ENCODE measurements around the gene CHRNB1.
A peak's percentile ranks its signal among the peaks of the same experiment; 100 is the strongest.

Gene CHRNB1

DNA sequence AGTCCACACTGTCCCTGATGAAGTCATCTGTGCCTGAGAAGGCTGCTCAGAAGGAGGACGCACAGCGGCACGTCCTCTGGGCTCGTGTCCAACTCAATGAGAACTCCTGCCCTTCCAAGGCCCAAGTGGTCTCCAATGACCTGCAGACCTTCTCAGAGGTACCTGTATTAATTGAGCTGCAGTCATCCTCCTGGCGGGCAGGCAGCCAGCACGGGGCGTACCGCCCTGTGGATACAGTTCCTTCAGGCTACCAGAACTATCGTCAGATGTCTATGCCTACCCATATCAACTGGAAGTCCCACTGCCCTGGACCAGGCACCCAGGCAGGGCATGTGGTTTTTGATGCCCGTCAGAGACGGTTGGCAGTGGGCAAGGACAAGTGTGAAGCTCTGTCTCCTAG, 12.6 kb upstream of the CHRNB1 start:
- Histone ChIP-seq H3K79me1 (ENCODE audit: low read depth, low read length) (no peaks in the 10 kb centered on the region), H3K9ac (ENCODE audit: low read depth, low read length, poor library complexity) (no peak overlapping the region), H2BK12ac (ENCODE audit: low read length) (no peak overlapping the region), H3K27me3 (ENCODE audit: control insufficient read depth in 3 of 3, insufficient read depth in 3 of 3, low read depth in 1 of 3, low read length in 3 of 3) (peaks cover 9 to 19% (median 16%) of the 10 kb centered on the region in 3 experiments), H3K4ac (ENCODE audit: low read length) (no peak overlapping the region), H3K4me3 (ENCODE audit: low read length in 2 of 2) (peak overlapping the region in 1 of 2 donors; percentile 3), H3K4me1 (ENCODE audit: control insufficient read depth in 2 of 2, insufficient read depth in 1 of 2, low read depth in 1 of 2, low read length in 2 of 2) (peaks cover 5 to 11% of the 10 kb centered on the region in 2 donors), H3K9me3 (replicated peaks in 1 of 2; ENCODE audit: control insufficient read depth in 2 of 2, insufficient read depth in 1 of 2, low read depth in 1 of 2, low read length in 2 of 2) (peaks cover 0 to 4% of the 10 kb centered on the region in 2 donors), H2BK120ac (ENCODE audit: low read depth, low read length) (no peak overlapping the region), H2BK5ac (ENCODE audit: low read length) (no peak overlapping the region), H3K36me3 (replicated peaks in 1 of 2; ENCODE audit: control insufficient read depth in 2 of 2, insufficient read depth in 2 of 2, low read length in 2 of 2) (no peaks in the 10 kb centered on the region), H2AFZ (ENCODE audit: low read length) (no peak overlapping the region), H2BK15ac (ENCODE audit: low read length) (peak overlapping the region; percentile 62), H3K18ac (ENCODE audit: low read length) (no peak overlapping the region), H4K91ac (ENCODE audit: low read depth, low read length, poor library complexity) (no peak overlapping the region), H3K14ac (ENCODE audit: low read length) (no peak overlapping the region), H4K8ac (ENCODE audit: low read depth, low read length) (no peak overlapping the region), H3K23ac (ENCODE audit: low read depth, low read length, poor library complexity) (no peak overlapping the region), H2AK5ac (ENCODE audit: low read depth, low read length) (no peak overlapping the region), H3K4me2 (ENCODE audit: insufficient read depth, low read length, poor library complexity, severe bottlenecking) (no peak overlapping the region), H3K27ac (replicated peaks; ENCODE audit: low read length) (no peak overlapping the region)
- no CpG with 5 or more reads among the region's 11 CpGs for WGBS, 2 donors (ENCODE audit: extremely low coverage in 2 of 2, insufficient read length in 2 of 2, insufficient replicate concordance in 1 of 2)
- no peak for DNase-seq (ENCODE audit: low spot score)

GRCh38 chr17:7435676-7436555, 8.9 kb upstream of the CHRNB1 start:
- Histone ChIP-seq H2BK12ac (ENCODE audit: low read length) (no peak overlapping the region), H3K79me1 (ENCODE audit: low read depth, low read length) (no peaks in the 10 kb centered on the region), H3K9ac (ENCODE audit: low read depth, low read length, poor library complexity) (no peak overlapping the region), H3K4me2 (ENCODE audit: insufficient read depth, low read length, poor library complexity, severe bottlenecking) (peak overlapping the region; percentile 95), H3K9me3 (replicated peaks in 1 of 2; ENCODE audit: control insufficient read depth in 2 of 2, insufficient read depth in 1 of 2, low read depth in 1 of 2, low read length in 2 of 2) (peaks cover 0 to 4% of the 10 kb centered on the region in 2 donors), H2BK5ac (ENCODE audit: low read length) (no peak overlapping the region), H3K4me1 (ENCODE audit: control insufficient read depth in 2 of 2, insufficient read depth in 1 of 2, low read depth in 1 of 2, low read length in 2 of 2) (peaks cover 23 to 24% of the 10 kb centered on the region in 2 donors), H3K23ac (ENCODE audit: low read depth, low read length, poor library complexity) (no peak overlapping the region), H3K4ac (ENCODE audit: low read length) (no peak overlapping the region), H2BK15ac (ENCODE audit: low read length) (peak overlapping the region; percentile 5), H4K8ac (ENCODE audit: low read depth, low read length) (no peak overlapping the region), H3K18ac (ENCODE audit: low read length) (peak overlapping the region; percentile 38), H3K27ac (replicated peaks; ENCODE audit: low read length) (no peak overlapping the region), H3K36me3 (replicated peaks in 1 of 2; ENCODE audit: control insufficient read depth in 2 of 2, insufficient read depth in 2 of 2, low read length in 2 of 2) (no peaks in the 10 kb centered on the region), H2BK120ac (ENCODE audit: low read depth, low read length) (no peak overlapping the region), H4K91ac (ENCODE audit: low read depth, low read length, poor library complexity) (no peak overlapping the region), H2AK5ac (ENCODE audit: low read depth, low read length) (peak overlapping the region; percentile 14), H3K4me3 (ENCODE audit: low read length in 2 of 2) (peak overlapping the region; percentile 45 to 59), H2AFZ (ENCODE audit: low read length) (peak overlapping the region; percentile 96), H3K27me3 (ENCODE audit: control insufficient read depth in 3 of 3, insufficient read depth in 3 of 3, low read depth in 1 of 3, low read length in 3 of 3) (peaks cover 29 to 45% (median 38%) of the 10 kb centered on the region in 3 experiments), H3K14ac (ENCODE audit: low read length) (peak overlapping the region; percentile 3)
- no CpG with 5 or more reads among the region's 49 CpGs for WGBS, 2 donors (ENCODE audit: extremely low coverage in 2 of 2, insufficient read length in 2 of 2, insufficient replicate concordance in 1 of 2)
- DNase-seq (ENCODE audit: low spot score): peak; percentile 31

GRCh38 chr17:7436556-7437368, 8.1 kb upstream of the CHRNB1 start:
- no peaks in the 10 kb centered on the region for H3K79me1 ChIP-seq (ENCODE audit: low read depth, low read length)
- peak overlapping the region; percentile 70 for H2AK5ac ChIP-seq (ENCODE audit: low read depth, low read length)
- no peak overlapping the region for H4K91ac ChIP-seq (ENCODE audit: low read depth, low read length, poor library complexity)
- no peaks in the 10 kb centered on the region for H3K36me3 ChIP-seq (replicated peaks in 1 of 2; ENCODE audit: control insufficient read depth in 2 of 2, insufficient read depth in 2 of 2, low read length in 2 of 2)
- no CpG with 5 or more reads among the region's 92 CpGs for WGBS, 2 donors (ENCODE audit: extremely low coverage in 2 of 2, insufficient read length in 2 of 2, insufficient replicate concordance in 1 of 2)
- H3K4me1 ChIP-seq (ENCODE audit: control insufficient read depth in 2 of 2, insufficient read depth in 1 of 2, low read depth in 1 of 2, low read length in 2 of 2): peaks cover 25 to 29% of the 10 kb centered on the region in 2 donors
- peaks cover 0 to 4% of the 10 kb centered on the region in 2 donors for H3K9me3 ChIP-seq (replicated peaks in 1 of 2; ENCODE audit: control insufficient read depth in 2 of 2, insufficient read depth in 1 of 2, low read depth in 1 of 2, low read length in 2 of 2)
- H3K4me2 ChIP-seq (ENCODE audit: insufficient read depth, low read length, poor library complexity, severe bottlenecking): peak overlapping the region; percentile 93
- no peak overlapping the region for H3K4ac ChIP-seq (ENCODE audit: low read length)
- peak overlapping the region; percentile 80 for H3K9ac ChIP-seq (ENCODE audit: low read depth, low read length, poor library complexity)
- H3K27me3 ChIP-seq (ENCODE audit: control insufficient read depth in 3 of 3, insufficient read depth in 3 of 3, low read depth in 1 of 3, low read length in 3 of 3): peaks cover 29 to 45% (median 38%) of the 10 kb centered on the region in 3 experiments
- H2BK120ac ChIP-seq (ENCODE audit: low read depth, low read length): no peak overlapping the region
- peak; percentile 83 for DNase-seq (ENCODE audit: low spot score)
- no peak overlapping the region for H3K14ac ChIP-seq (ENCODE audit: low read length)
- peak overlapping the region; percentile 94 for H3K18ac ChIP-seq (ENCODE audit: low read length)
- H2BK5ac ChIP-seq (ENCODE audit: low read length): no peak overlapping the region
- H3K27ac ChIP-seq (replicated peaks; ENCODE audit: low read length): no peak overlapping the region
- H4K8ac ChIP-seq (ENCODE audit: low read depth, low read length): no peak overlapping the region
- H2BK15ac ChIP-seq (ENCODE audit: low read length): peak overlapping the region; percentile 95
- peak overlapping the region; percentile 45 to 72 for H3K4me3 ChIP-seq (ENCODE audit: low read length in 2 of 2)
- H3K23ac ChIP-seq (ENCODE audit: low read depth, low read length, poor library complexity): peak overlapping the region; percentile 27
- H2AFZ ChIP-seq (ENCODE audit: low read length): peak overlapping the region; percentile 96
- no peak overlapping the region for H2BK12ac ChIP-seq (ENCODE audit: low read length)
